ENCODE measurements around the gene PERM1. TPM values are rescaled to one million over a fixed set of nuclear protein-coding genes. Genes with fewer than 3 reads are reported as not detected.

Gene PERM1
- total and polyA plus RNA-seq, 9 of the 15 experiments (the other 6 are each of a cell fraction or from before 2014, with no cell fraction given) = not detected

- TF ChIP-seq CBFB (CRISPR knock-in tag; IDR thresholded peaks at IDR 0.05) (no peak), FOS (IDR thresholded peaks at IDR 0.05; ENCODE audit: extremely low read depth, insufficient read length) (no peak), GTF2E2 (tag; IDR thresholded peaks at IDR 0.05) (no peak), ELK1 (CRISPR knock-in tag; IDR thresholded peaks at IDR 0.05) (no peak), NFRKB (IDR thresholded peaks at IDR 0.05; ENCODE audit: low read depth) (no peak), REST (IDR thresholded peaks at IDR 0.05; ENCODE audit: borderline replicate concordance) (0 out of 2 replicates have a peak, but pooled peaks have one; percentile 22), REST (CRISPR knock-in tag; IDR thresholded peaks at IDR 0.05; ENCODE audit: low read depth) (peak; percentile 21; the same call in 1 of the 2 replicates), CREB1 (IDR thresholded peaks at IDR 0.05) (no peak; the same call in none of the 2 replicates), CREB1 (CRISPR knock-in tag; IDR thresholded peaks at IDR 0.05) (peak; percentile 69; the same call in 1 of the 2 replicates), ZNF354B (CRISPR knock-in tag; IDR thresholded peaks at IDR 0.05) (no peak), ZNF24 (IDR thresholded peaks at IDR 0.05) (0 out of 2 replicates have a peak, but pooled peaks have one; percentile 28), CTBP1 (IDR thresholded peaks at IDR 0.05; ENCODE audit: borderline replicate concordance) (peak; percentile 88), BDP1 (IDR thresholded peaks at IDR 0.05; ENCODE audit: insufficient read depth, insufficient read length) (no peak), NFIX (CRISPR knock-in tag; IDR thresholded peaks at IDR 0.05; ENCODE audit: low read depth) (no peak), IRF9 (tag; IDR thresholded peaks at IDR 0.05) (no peak), NCOA6 (IDR thresholded peaks at IDR 0.05) (no peak), MITF (IDR thresholded peaks at IDR 0.05) (no peak), HDAC6 (IDR thresholded peaks at IDR 0.05; ENCODE audit: low read depth, low read length) (no peak; the same call in 1 of the 2 replicates), XRCC5 (IDR thresholded peaks at IDR 0.05; ENCODE audit: low read depth, low read length) (no peak)
Observed at GRCh38 chr1:998995-999724, 17.3 kb upstream of the PERM1 start (continued).

Data from K562 (cell line).